ENCODE results near the gene TMTC1.

Gene TMTC1

DNA sequence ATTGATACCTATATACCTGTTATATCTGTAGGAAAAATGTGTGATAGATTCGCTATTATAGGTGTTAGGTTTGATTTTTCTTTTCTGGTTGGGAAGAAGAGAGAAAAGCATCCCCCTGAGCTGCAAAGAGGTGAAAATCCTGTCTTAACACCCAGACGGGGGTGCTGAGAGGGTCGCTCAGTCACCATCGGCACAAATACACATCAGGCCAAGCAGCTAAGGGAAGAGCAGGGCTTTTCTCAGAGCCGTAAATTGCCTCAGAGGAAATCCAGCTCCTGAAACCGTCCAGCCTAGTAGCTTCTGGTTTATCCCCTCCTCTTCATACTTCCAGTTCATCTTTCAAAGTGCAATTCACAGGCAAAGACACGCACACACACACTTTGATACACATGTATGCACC is 175.2 kb downstream of the TMTC1 start:
- H3K4me3 ChIP-seq (ENCODE audit: low read depth, low read length) = no peak overlapping the region
- TF ChIP-seq, protein P1, sequence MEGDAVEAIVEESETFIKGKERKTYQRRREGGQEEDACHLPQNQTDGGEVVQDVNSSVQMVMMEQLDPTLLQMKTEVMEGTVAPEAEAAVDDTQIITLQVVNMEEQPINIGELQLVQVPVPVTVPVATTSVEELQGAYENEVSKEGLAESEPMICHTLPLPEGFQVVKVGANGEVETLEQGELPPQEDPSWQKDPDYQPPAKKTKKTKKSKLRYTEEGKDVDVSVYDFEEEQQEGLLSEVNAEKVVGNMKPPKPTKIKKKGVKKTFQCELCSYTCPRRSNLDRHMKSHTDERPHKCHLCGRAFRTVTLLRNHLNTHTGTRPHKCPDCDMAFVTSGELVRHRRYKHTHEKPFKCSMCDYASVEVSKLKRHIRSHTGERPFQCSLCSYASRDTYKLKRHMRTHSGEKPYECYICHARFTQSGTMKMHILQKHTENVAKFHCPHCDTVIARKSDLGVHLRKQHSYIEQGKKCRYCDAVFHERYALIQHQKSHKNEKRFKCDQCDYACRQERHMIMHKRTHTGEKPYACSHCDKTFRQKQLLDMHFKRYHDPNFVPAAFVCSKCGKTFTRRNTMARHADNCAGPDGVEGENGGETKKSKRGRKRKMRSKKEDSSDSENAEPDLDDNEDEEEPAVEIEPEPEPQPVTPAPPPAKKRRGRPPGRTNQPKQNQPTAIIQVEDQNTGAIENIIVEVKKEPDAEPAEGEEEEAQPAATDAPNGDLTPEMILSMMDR (conservative IDR thresholded peaks at IDR 0.05; ENCODE audit: low read depth, low read length) = no peak
- no peak for DNase-seq (ENCODE audit: low read depth)

DNA sequence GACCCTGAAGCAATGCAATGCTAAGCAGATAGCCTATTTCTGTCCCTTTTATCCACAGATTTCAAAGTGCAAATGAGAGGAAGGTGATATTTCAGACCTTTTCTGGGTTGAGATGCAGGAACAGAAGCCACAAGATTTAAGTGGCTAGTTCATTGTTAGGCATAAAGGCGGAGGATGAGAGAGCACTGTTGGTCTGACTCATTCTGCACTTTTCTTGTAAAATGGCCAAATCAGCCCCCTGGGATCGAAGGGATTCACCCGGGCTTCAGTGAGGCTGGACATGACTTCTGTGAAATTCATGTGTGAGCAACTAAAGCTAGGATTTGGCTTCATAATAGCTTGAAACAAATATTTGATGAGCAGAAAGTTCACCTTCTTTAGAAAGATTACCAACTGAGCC is 184.4 kb downstream of the TMTC1 start:
- TF ChIP-seq, protein P1 (conservative IDR thresholded peaks at IDR 0.05; ENCODE audit: low read depth, low read length) = no peak
- peak; percentile 72 for DNase-seq (ENCODE audit: low read depth)
- no peak overlapping the region for H3K4me3 ChIP-seq (ENCODE audit: low read depth, low read length)

DNA sequence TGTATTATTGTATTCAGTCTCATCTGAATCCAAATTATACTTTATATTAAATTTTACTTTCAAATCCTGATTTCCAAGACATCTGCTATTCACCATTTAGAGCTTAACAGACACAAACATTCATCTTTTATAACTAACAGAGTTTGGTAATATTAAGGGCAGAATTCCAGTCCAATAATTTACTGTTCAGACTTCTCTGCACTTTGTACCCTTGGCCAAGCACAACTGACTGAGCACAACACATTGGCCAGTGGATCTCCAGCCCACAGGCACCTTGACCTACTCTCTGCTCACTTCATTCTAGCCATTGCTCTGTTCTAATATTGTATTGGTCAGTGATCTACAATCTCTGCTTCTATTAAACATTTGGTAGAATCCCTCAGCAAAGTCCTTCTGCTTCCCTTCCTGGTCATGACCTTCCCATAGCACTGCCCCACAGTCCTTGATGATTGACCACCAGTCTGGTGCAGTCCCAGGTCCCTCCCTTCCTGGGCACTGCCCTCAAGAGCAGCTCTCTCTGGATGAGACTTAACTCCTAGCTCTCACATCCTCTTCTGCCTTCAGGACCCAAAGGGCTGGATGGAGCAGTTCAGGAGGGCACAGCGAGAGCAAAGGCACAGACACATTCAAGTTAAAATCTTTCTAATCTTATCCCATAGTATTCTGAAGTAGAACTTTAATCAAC is 188.5 kb downstream of the TMTC1 start:
- H3K4me3 ChIP-seq (ENCODE audit: low read depth, low read length) = no peak overlapping the region
- no peak for DNase-seq (ENCODE audit: low read depth)
- TF ChIP-seq, protein P1 (conservative IDR thresholded peaks at IDR 0.05; ENCODE audit: low read depth, low read length) = no peak

GRCh38 chr12:29593001-29593400 is 190.7 kb downstream of the TMTC1 start:
- TF ChIP-seq, protein P1 (conservative IDR thresholded peaks at IDR 0.05; ENCODE audit: low read depth, low read length) = no peak
- DNase-seq (ENCODE audit: low read depth) = no peak
- H3K4me3 ChIP-seq (ENCODE audit: low read depth, low read length) = no peak overlapping the region

GRCh38 chr12:29591140-29592020 is 192.4 kb downstream of the TMTC1 start:
- no peak overlapping the region for H3K4me3 ChIP-seq (ENCODE audit: low read depth, low read length)
- TF ChIP-seq, protein P1 (conservative IDR thresholded peaks at IDR 0.05; ENCODE audit: low read depth, low read length) = peak; percentile 82
- DNase-seq (ENCODE audit: low read depth) = peak; percentile 86

- TF ChIP-seq, protein P1 (conservative IDR thresholded peaks at IDR 0.05; ENCODE audit: low read depth, low read length) = no peak
- no peak overlapping the region for H3K4me3 ChIP-seq (ENCODE audit: low read depth, low read length)
- DNase-seq (ENCODE audit: low read depth) = no peak
Measured at GRCh38 chr12:29589851-29590250, 193.9 kb downstream of the TMTC1 start.
